H1 (cell line): ENCODE results near the gene COL8A1. TPM values are rescaled to one million over a fixed set of nuclear protein-coding genes. Genes with fewer than 3 reads are reported as not detected.

Experiments used
- CTCF ChIA-PET: fragments of 300-600 bp; sonication (Branson Sonifier 250); formaldehyde crosslinking; loops from one replicate; lab custom pipeline; 2021; ENCODE audit not compliant: partially characterized antibody; lab: Charles Lee
- POLR2A ChIA-PET: fragments of 300-600 bp; sonication (Branson Sonifier 250); formaldehyde crosslinking; loops from one replicate; lab custom pipeline; 2021; ENCODE audit warnings: inconsistent platforms; ENCODE audit not compliant: partially characterized antibody; lab: Charles Lee
- DNase-seq, 2 experiments: peaks; one replicate each; pipeline versions ENCODE4 v3.0.0 to v3.0.0-alpha.2; 2010 to 2022; ENCODE audit warnings: low spot score in 2 of 2, low read depth in 1 of 2, mixed read lengths in 1 of 2
- FAIRE-seq: peaks from 2 replicates; lab custom pipeline; 2011; peaks lifted over from hg19 to GRCh38; lab: Jason Lieb, UNC
- H2AFZ ChIP-seq: 2 replicates; pipeline ENCODE4 v1.8.1; 2012; ENCODE audit warnings: low read length, inconsistent platforms
- H2AK5ac ChIP-seq: 2 replicates; pipeline ENCODE4 v1.6.1; 2013; ENCODE audit warnings: low read depth, low read length
- H2BK120ac ChIP-seq: replicated peaks from 2 replicates; pipeline ENCODE3; 2013; ENCODE audit warnings: low read depth, low read length, inconsistent platforms
- H2BK12ac ChIP-seq: 2 replicates; pipeline ENCODE4 v1.6.1; 2013; ENCODE audit warnings: low read depth, low read length
- H2BK15ac ChIP-seq: 2 replicates; pipeline ENCODE4 v1.6.1; 2013; ENCODE audit warnings: low read length
- H2BK20ac ChIP-seq: 2 replicates; pipeline ENCODE4 v1.6.1; 2013; ENCODE audit warnings: low read length
- H2BK5ac ChIP-seq: 2 replicates; pipeline ENCODE4 v1.6.1; 2013; ENCODE audit warnings: low read depth, low read length
- H3K14ac ChIP-seq: 2 replicates; pipeline ENCODE4 v1.6.1; 2013; ENCODE audit warnings: inconsistent platforms; ENCODE audit not compliant: insufficient read length
- H3K18ac ChIP-seq: 2 replicates; pipeline ENCODE4 v1.6.1; 2013; ENCODE audit warnings: low read length; ENCODE audit errors: extremely low read depth
- H3K23ac ChIP-seq: 2 replicates; pipeline ENCODE4 v1.6.1; 2013; ENCODE audit warnings: inconsistent platforms; ENCODE audit not compliant: insufficient read length
- H3K23me2 ChIP-seq: 2 replicates; pipeline ENCODE4 v1.6.1; 2013; ENCODE audit warnings: low read depth, low read length
- H3K27ac ChIP-seq: 2 replicates; pipeline ENCODE4 v1.6.1; 2011; ENCODE audit warnings: low read depth, low read length, inconsistent platforms
- H3K27me3 ChIP-seq, 4 experiments: replicated peaks in 1 of 4; 1 replicate in 1 of 4; 2 replicates in 3 of 4; pipeline versions ENCODE4 v1.6.1 to v1.8.1; 2011 to 2013; ENCODE audit warnings: low read length in 3 of 4, mild to moderate bottlenecking in 3 of 4, inconsistent platforms in 2 of 4, mixed read lengths in 2 of 4, moderate library complexity in 1 of 4; ENCODE audit not compliant: control insufficient read depth in 3 of 4, insufficient read depth in 3 of 4; ENCODE audit errors: extremely low read depth in 1 of 4
- H3K36me3 ChIP-seq, 4 experiments: 2 replicates each; pipeline versions ENCODE4 v1.6.1 to v1.8.1; 2011 to 2013; ENCODE audit warnings: mild to moderate bottlenecking in 4 of 4, low read length in 3 of 4, moderate library complexity in 2 of 4, control low read depth in 1 of 4, inconsistent platforms in 1 of 4; ENCODE audit not compliant: insufficient read depth in 4 of 4, control insufficient read depth in 2 of 4
- H3K4ac ChIP-seq: replicated peaks from 2 replicates; pipeline ENCODE3; 2013; ENCODE audit warnings: low read length, low read depth, mixed read lengths, inconsistent platforms; ENCODE audit not compliant: insufficient read length
- H3K4me1 ChIP-seq, 4 experiments: replicated peaks in 1 of 4; 1 replicate in 1 of 4; 2 replicates in 3 of 4; pipeline versions ENCODE4 v1.6.1 to v1.8.1; 2011 to 2013; ENCODE audit warnings: low read length in 3 of 4, inconsistent platforms in 2 of 4, mixed read lengths in 1 of 4; ENCODE audit not compliant: insufficient read depth in 4 of 4, control insufficient read depth in 3 of 4
- H3K4me2 ChIP-seq, 2 experiments: 2 replicates each; pipeline versions ENCODE4 v1.6.1 to v1.8.1; 2011 to 2013; ENCODE audit warnings: low read depth in 2 of 2, low read length in 2 of 2, control low read depth in 1 of 2, inconsistent platforms in 1 of 2, mild to moderate bottlenecking in 1 of 2; ENCODE audit not compliant: insufficient read depth in 1 of 2
- H3K4me3 ChIP-seq, 4 experiments: fragments of 200-600, 300-600 bp in 1 of 4; sonication (generic), shearing (Covaris generic), sonication (Bioruptor Twin) in 1 of 4; 2 replicates each; pipeline versions ENCODE4 v1.5.1 to v1.8.1; 2011 to 2016; ENCODE audit warnings: low read length in 4 of 4, low read depth in 3 of 4, control low read depth in 2 of 4, inconsistent platforms in 2 of 4, mild to moderate bottlenecking in 2 of 4, mixed read lengths in 1 of 4, moderate library complexity in 1 of 4; ENCODE audit not compliant: insufficient read depth in 2 of 4; ENCODE audit errors: extremely low read depth in 1 of 4
- H3K56ac ChIP-seq: replicated peaks from 2 replicates; pipeline ENCODE3; 2013; ENCODE audit warnings: low read depth, mild to moderate bottlenecking, mixed read lengths, low read length, inconsistent platforms; ENCODE audit not compliant: insufficient read length
- H3K79me1 ChIP-seq: 2 replicates; pipeline ENCODE4 v1.6.1; 2013; ENCODE audit warnings: low read depth, low read length, control low read depth
- H3K79me2 ChIP-seq, 2 experiments: 2 replicates each; pipeline versions ENCODE4 v1.6.1 to v1.8.1; 2012 to 2013; ENCODE audit warnings: low read length in 2 of 2, mild to moderate bottlenecking in 2 of 2, inconsistent platforms in 1 of 2; ENCODE audit not compliant: insufficient read depth in 2 of 2, control insufficient read depth in 1 of 2
- H3K9ac ChIP-seq, 4 experiments: replicated peaks in 1 of 4; 1 replicate in 1 of 4; 2 replicates in 3 of 4; pipeline versions ENCODE4 v1.6.1 to v1.8.1; 2011 to 2013; ENCODE audit warnings: low read depth in 3 of 4, low read length in 3 of 4, control low read depth in 2 of 4, mild to moderate bottlenecking in 2 of 4, moderate library complexity in 2 of 4, inconsistent platforms in 1 of 4; ENCODE audit errors: extremely low read depth in 1 of 4
- H3K9me3 ChIP-seq, 2 experiments: 2 replicates each; pipeline versions ENCODE4 v1.6.1 to v1.8.1; 2012 to 2013; ENCODE audit warnings: mild to moderate bottlenecking in 2 of 2, moderate library complexity in 2 of 2, control low read depth in 1 of 2, inconsistent platforms in 1 of 2, low read depth in 1 of 2, low read length in 1 of 2, mixed read lengths in 1 of 2; ENCODE audit not compliant: insufficient read depth in 2 of 2
- H4K20me1 ChIP-seq, 2 experiments: replicated peaks in 1 of 2; 2 replicates each; pipeline versions ENCODE3 to v1.8.1; 2011 to 2013; ENCODE audit warnings: inconsistent platforms in 2 of 2, low read length in 2 of 2, mild to moderate bottlenecking in 1 of 2; ENCODE audit not compliant: insufficient read depth in 2 of 2, control insufficient read depth in 1 of 2
- H4K5ac ChIP-seq: 2 replicates; pipeline ENCODE4 v1.6.1; 2013; ENCODE audit warnings: low read length, low read depth, mixed read lengths, inconsistent platforms; ENCODE audit not compliant: insufficient read length
- H4K8ac ChIP-seq: 2 replicates; pipeline ENCODE4 v1.8.0; 2013; ENCODE audit warnings: mild to moderate bottlenecking, moderate library complexity, low read length, inconsistent platforms; ENCODE audit not compliant: insufficient read depth; ENCODE audit errors: extremely low read depth
- H4K91ac ChIP-seq: replicated peaks from 2 replicates; pipeline ENCODE3; 2013; ENCODE audit warnings: low read length, mixed read lengths, inconsistent platforms; ENCODE audit not compliant: insufficient read length
- WGBS, 2 experiments: shearing (Covaris generic) in 1 of 2; methylation state at CpG; one replicate each; pipeline versions ENCODE4 v1.1.6 to v1.1.7; 2013 to 2015; ENCODE audit warnings: low lambda C conversion rate in 2 of 2, mixed read lengths in 2 of 2, inconsistent platforms in 1 of 2, low coverage in 1 of 2, missing lambda C conversion rate in 1 of 2; ENCODE audit not compliant: insufficient replicate concordance in 2 of 2, insufficient coverage in 1 of 2, insufficient read length in 1 of 2; ENCODE audit errors: extremely low coverage in 1 of 2, missing lambda C conversion rate in 1 of 2; 5-methylcytosine and 5-hydroxymethylcytosine counted together
- polyA plus RNA-seq, 7 experiments: library from polyadenylated mRNA; depleted of rRNA in 3 of 7; stranded (reverse) in 5 of 7; unstranded in 2 of 7; fragments of >200 nt in 5 of 7; fragments of 200-250 nt in 2 of 7; gene quantifications; 1 replicate in 5 of 7; 2 replicates in 1 of 7; 4 replicates in 1 of 7; pipeline versions ENCODE4 v1.2.1 to v1.2.3, GENCODE V29; 2011 to 2013; ENCODE audit warnings: missing spikeins in 2 of 7, mixed read lengths in 2 of 7
- total RNA-seq: library from RNA; stranded (reverse); fragmentation: NEBNext Ultra II Directional; extraction: Animal tissue kit (Norgen Biotek cat#: 25700); gene quantifications from 2 replicates; pipeline ENCODE4 v1.2.1, GENCODE V29; 2021

The COL8A1 gene
- total and polyA plus RNA-seq, 2 of the 8 experiments (the other 6 are each of a cell fraction or from before 2014, with no cell fraction given) = 0.21 to 1.2 TPM

DNA sequence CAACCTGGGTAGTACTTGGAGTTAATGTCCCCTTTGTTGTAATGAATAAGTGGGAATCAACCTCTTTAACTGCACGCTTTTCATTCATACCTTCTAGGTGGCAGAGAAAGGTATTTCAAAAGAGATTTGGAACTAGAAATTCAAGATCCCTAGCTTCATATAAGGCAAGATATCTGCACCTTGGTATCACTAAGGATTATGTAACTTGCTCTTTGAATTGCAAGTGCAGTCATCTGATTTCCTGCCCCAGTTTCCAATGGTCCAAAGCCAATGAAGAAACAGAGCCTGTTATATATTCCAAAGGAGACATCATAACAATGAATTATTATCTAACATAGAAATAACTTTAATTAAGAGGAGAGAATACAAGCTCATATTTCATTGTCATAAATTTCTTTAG lies 124.5 kb downstream of the COL8A1 start:
- Histone ChIP-seq H4K20me1 (no peaks in the 10 kb centered on the region), H3K79me2 (no peaks in the 10 kb centered on the region), H3K27ac (no peak overlapping the region), H3K18ac (no peak overlapping the region), H3K4me2 (no peak overlapping the region), H3K27me3 (no peaks in the 10 kb centered on the region), H2AK5ac (no peak overlapping the region), H4K91ac (no peak overlapping the region), H2BK12ac (no peak overlapping the region), H2BK5ac (no peak overlapping the region), H3K23me2 (no peaks in the 10 kb centered on the region), H2BK15ac (no peak overlapping the region), H3K36me3 (no peaks in the 10 kb centered on the region), H2BK120ac (no peak overlapping the region), H3K14ac (no peak overlapping the region), H4K5ac (no peak overlapping the region), H3K4ac (no peak overlapping the region), H3K4me1 (no peaks in the 10 kb centered on the region), H3K79me1 (no peaks in the 10 kb centered on the region), H2AFZ (no peak overlapping the region), H3K4me3 (no peak overlapping the region), H3K23ac (no peak overlapping the region), H3K9me3 (no peaks in the 10 kb centered on the region), H3K56ac (no peak overlapping the region), H2BK20ac (no peak overlapping the region), H4K8ac (no peak overlapping the region), H3K9ac (no peak overlapping the region)
- WGBS, 2 experiments = 88% methylated on average over 1 of the region's 1 CpG; no CpG with 5 or more reads in 1 of the 2 experiments
- ChIA-PET CTCF (interaction anchor here (0.6 to 3.3 kb wide), 4 partner anchors 8 to 118 kb away, joined by 3 to 12 read pairs (median 3); no protein-coding TSS in a partner anchor), POLR2A (no interaction called here)
- FAIRE-seq = no peak
- no peak for DNase-seq
